HG02588 (cell line): Measurements from ENCODE around the gene BANP.
"Not testable (repeated sequence)": the region's sequence is repeated elsewhere in the genome, so short reads cannot be mapped to it uniquely, and the experiment has no call there.

ENCODE experiments used
- ATAC-seq: cut with Tn5 transposase; IDR thresholded peaks from one replicate; pipeline ENCODE4 v1.9.1; 2021; ENCODE audit warnings: mild to moderate bottlenecking, moderate library complexity; ENCODE audit not compliant: unreplicated experiment

Gene BANP

GRCh38 chr16:87950765-87951551 is at the start of gene BANP:
TSS of gene BANP (plus strand) at chr16:87951434. CDS start at chr16:87975116, 23,682 bp downstream.
- ATAC-seq, result peak; percentile 78

- ATAC-seq, result not testable (repeated sequence)
Observed at GRCh38 chr16:87904963-87905362, 46.3 kb upstream of the BANP start.

GRCh38 chr16:87905521-87905920 is 45.7 kb upstream of the BANP start:
- ATAC-seq, result not testable (repeated sequence)

GRCh38 chr16:87908101-87908500 is 43.1 kb upstream of the BANP start:
- not testable (repeated sequence) for ATAC-seq

- ATAC-seq, result peak; percentile 68
Observed at GRCh38 chr16:87909203-87909935, 41.9 kb upstream of the BANP start.

GRCh38 chr16:87911106-87911763 is 40.0 kb upstream of the BANP start:
- not testable (repeated sequence) for ATAC-seq

GRCh38 chr16:87912691-87913090 is 38.5 kb upstream of the BANP start:
- not testable (repeated sequence) for ATAC-seq

- not testable (repeated sequence) for ATAC-seq
Observed at GRCh38 chr16:87914021-87914725, 37.1 kb upstream of the BANP start.

- ATAC-seq, result no peak
Observed at GRCh38 chr16:87914812-87915211, 36.4 kb upstream of the BANP start.

GRCh38 chr16:87917503-87917902 is 33.7 kb upstream of the BANP start:
- ATAC-seq, result no peak

GRCh38 chr16:87918338-87918737 is 32.9 kb upstream of the BANP start:
- ATAC-seq, result no peak

GRCh38 chr16:87918866-87919680 is 32.2 kb upstream of the BANP start:
- no peak for ATAC-seq

- ATAC-seq, result no peak
Observed at GRCh38 chr16:87919681-87919994, 31.6 kb upstream of the BANP start.

- no peak for ATAC-seq
Observed at GRCh38 chr16:87921236-87921773, 29.9 kb upstream of the BANP start.

- ATAC-seq, result no peak
Observed at GRCh38 chr16:87922250-87922871, 28.9 kb upstream of the BANP start.

- peak; percentile 57 for ATAC-seq
Observed at GRCh38 chr16:87924041-87924810, 27.0 kb upstream of the BANP start.

- no peak for ATAC-seq
Observed at GRCh38 chr16:87924811-87925670, 26.2 kb upstream of the BANP start.
